Measurements from ENCODE around the gene LRRC71. TPM values are rescaled to one million over a fixed set of nuclear protein-coding genes. Genes with fewer than 3 reads are reported as not detected.

LRRC71 gene
- total RNA-seq, 6 donors from 2014 or later, result 0.49 to 13.9 (median 6.3) TPM

DNA sequence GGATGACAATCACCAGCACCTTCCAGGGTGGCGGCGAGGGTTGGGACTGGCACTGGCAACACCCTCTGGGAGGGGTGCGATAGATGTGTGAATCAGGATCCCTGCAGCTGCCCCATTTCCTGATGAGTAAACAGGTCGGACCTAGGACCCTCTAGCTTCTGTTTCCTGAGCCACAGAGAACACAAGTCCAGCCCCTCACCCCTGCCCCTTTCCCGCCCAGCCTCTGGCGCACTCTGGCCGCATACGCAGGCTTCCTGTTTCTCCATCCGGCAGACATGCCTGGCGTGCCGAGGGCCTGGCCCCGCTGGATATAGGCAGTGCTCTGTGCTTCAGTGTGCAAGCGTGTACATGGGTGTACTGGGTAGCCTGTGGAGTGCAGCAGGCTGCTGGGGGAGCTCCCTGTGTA lies 22.3 kb upstream of the LRRC71 start:
- TF ChIP-seq EP300 (IDR thresholded peaks at IDR 0.05) (peak in 1 of 4 donors; percentile 15), POLR2A (IDR thresholded peaks at IDR 0.05) (no peak), POLR2AphosphoS5 (IDR thresholded peaks at IDR 0.05) (peak in 1 of 2 donors; percentile 52), CTCF (IDR thresholded peaks at IDR 0.05) (no peak)
- Histone ChIP-seq H3K9me3 (no peaks in the 10 kb centered on the region), H3K36me3 (no peaks in the 10 kb centered on the region), H3K27me3 (peaks cover 0 to 13% (median 5%) of the 10 kb centered on the region in 4 donors), H3K4me1 (peaks cover 44 to 86% (median 71%) of the 10 kb centered on the region in 4 donors), H3K27ac (peak overlapping the region; percentile 67 to 92 (median 84)), H3K4me3 (peak overlapping the region in 1 of 4 donors; percentile 19)
- DNase-seq, result no peak
- ATAC-seq (ENCODE audit: low FRiP score in 2 of 2), result peak in 1 of 2 donors; percentile 44
- 27 to 32% methylated on average over 11 of the region's 13 CpGs for WGBS, 2 donors

DNA sequence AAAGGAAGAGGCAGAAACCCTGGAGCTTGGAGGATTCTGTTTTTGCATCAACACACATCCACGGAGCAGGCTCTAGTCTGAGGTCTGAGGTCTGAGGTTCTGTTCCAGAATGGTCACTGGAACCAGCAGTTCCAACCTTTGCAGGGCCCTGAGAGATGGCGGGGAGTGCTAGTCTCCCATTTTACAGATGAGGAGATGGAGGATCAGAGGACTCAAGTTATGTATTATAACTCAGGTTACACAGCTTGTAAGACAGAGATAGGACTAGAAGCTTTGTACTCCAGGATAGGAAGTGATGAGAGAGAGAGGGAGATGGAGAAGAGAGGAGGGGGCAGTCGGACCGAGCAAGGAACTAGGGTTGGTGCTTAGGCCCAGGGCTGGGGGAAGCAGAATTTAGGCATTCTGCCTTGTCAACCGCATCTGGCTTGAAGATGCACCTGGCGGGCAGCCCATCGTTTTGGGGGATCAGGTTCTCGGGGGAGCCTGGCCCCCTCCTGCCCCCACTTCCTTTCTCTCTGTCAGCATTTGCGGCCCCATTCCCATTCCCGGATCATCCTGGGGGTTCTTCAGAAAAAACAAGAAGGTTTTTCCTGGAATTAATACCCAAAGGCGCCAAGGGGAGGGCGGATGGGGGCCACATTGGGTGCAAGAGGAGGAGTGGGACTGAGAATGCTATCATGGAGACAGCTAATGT lies 21.3 kb upstream of the LRRC71 start:
- TF ChIP-seq POLR2AphosphoS5 (IDR thresholded peaks at IDR 0.05), result no peak
- no peak for TF ChIP-seq EP300 (IDR thresholded peaks at IDR 0.05)
- TF ChIP-seq POLR2A (IDR thresholded peaks at IDR 0.05), result no peak
- TF ChIP-seq CTCF (IDR thresholded peaks at IDR 0.05), result no peak
- Histone ChIP-seq H3K36me3 (no peaks in the 10 kb centered on the region), H3K9me3 (no peaks in the 10 kb centered on the region), H3K27ac (peak overlapping the region in 2 of 4 donors; percentile 90 to 92), H3K27me3 (peaks cover 0 to 3% (median under 1%) of the 10 kb centered on the region in 4 donors), H3K4me3 (no peak overlapping the region), H3K4me1 (peaks cover 42 to 85% (median 76%) of the 10 kb centered on the region in 4 donors)
- DNase-seq (no peak), ATAC-seq (ENCODE audit: low FRiP score in 2 of 2) (no peak)
- WGBS, 2 donors, result 77 to 79% methylated on average over 12 of the region's 12 CpGs

- H3K27ac ChIP-seq, result peak overlapping the region in 1 of 4 donors; percentile 49
- 57 to 58% methylated on average over 7 to 12 of the region's 12 CpGs for WGBS, 2 donors
- peaks cover 42 to 81% (median 76%) of the 10 kb centered on the region in 4 donors for H3K4me1 ChIP-seq
- H3K27me3 ChIP-seq, result no peaks in the 10 kb centered on the region
- DNase-seq (no peak), ATAC-seq (ENCODE audit: low FRiP score in 2 of 2) (no peak)
- no peak overlapping the region for H3K4me3 ChIP-seq
- H3K9me3 ChIP-seq, result no peaks in the 10 kb centered on the region
- H3K36me3 ChIP-seq, result peaks cover 0 to 6% (median 0%) of the 10 kb centered on the region in 4 donors
- TF ChIP-seq POLR2A (IDR thresholded peaks at IDR 0.05) (no peak), CTCF (IDR thresholded peaks at IDR 0.05) (no peak), EP300 (IDR thresholded peaks at IDR 0.05) (no peak), POLR2AphosphoS5 (IDR thresholded peaks at IDR 0.05) (no peak)
Observed at GRCh38 chr1:156899956-156900718, 20.3 kb upstream of the LRRC71 start.

DNA sequence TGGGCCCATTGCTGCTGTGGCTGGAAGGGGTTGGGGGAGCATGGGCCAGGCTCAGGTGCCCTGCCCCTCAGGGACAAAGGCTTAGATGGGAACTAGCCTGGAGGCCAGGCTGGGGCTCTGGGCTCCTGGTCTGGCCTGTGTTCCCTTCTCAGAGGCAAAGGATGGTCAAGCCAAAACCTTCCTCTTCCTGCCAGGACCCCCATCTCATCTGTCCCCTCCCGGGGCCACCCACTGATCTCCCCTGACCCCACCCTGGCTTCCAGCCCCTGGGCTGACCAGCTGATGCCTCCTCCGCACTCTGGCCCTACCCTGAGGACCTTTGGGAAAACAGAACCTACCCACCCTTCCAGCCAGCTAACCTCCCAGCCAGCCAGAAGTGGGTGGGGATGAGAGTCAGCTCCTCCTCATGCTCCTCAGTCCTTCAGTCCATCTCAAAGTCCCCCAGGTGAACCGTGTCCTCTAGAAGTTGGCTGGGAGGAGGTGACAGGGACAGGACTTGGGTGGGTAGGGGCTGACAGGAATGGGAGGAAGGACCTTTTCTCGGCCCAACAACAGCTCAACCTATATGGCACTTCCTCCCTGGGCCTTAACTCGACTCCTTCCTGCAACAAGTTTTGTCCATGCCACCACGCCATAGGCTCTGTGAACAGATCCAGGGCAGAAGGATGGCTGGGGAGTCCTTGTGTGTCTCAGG lies 19.4 kb upstream of the LRRC71 start:
- no peak overlapping the region for H3K4me3 ChIP-seq
- DNase-seq (no peak), ATAC-seq (ENCODE audit: low FRiP score in 2 of 2) (no peak)
- H3K27ac ChIP-seq, result peak overlapping the region in 1 of 4 donors; percentile 49
- no peak for TF ChIP-seq POLR2A (IDR thresholded peaks at IDR 0.05)
- no peak for TF ChIP-seq POLR2AphosphoS5 (IDR thresholded peaks at IDR 0.05)
- TF ChIP-seq CTCF (IDR thresholded peaks at IDR 0.05), result no peak
- no peak for TF ChIP-seq EP300 (IDR thresholded peaks at IDR 0.05)
- peaks cover 38 to 75% (median 67%) of the 10 kb centered on the region in 4 donors for H3K4me1 ChIP-seq
- H3K27me3 ChIP-seq, result no peaks in the 10 kb centered on the region
- H3K9me3 ChIP-seq, result no peaks in the 10 kb centered on the region
- peaks cover 0 to 10% (median 0%) of the 10 kb centered on the region in 4 donors for H3K36me3 ChIP-seq
- 57 to 60% methylated on average over 5 to 6 of the region's 6 CpGs for WGBS, 2 donors
